ENCODE results near the gene KLHL6. TPM values are rescaled to one million over a fixed set of nuclear protein-coding genes. Genes with fewer than 3 reads are reported as not detected.
"Not testable (repeated sequence)": the region's sequence is repeated elsewhere in the genome, so short reads cannot be mapped to it uniquely, and the experiment has no call there.

The KLHL6 gene
- total RNA-seq, 1 donor from 2014 or later: 2.2 TPM

GRCh38 chr3:183572935-183573334 lies 17.4 kb upstream of the KLHL6 start:
- intact Hi-C loops (cut with DNase I): no loop called here

DNA sequence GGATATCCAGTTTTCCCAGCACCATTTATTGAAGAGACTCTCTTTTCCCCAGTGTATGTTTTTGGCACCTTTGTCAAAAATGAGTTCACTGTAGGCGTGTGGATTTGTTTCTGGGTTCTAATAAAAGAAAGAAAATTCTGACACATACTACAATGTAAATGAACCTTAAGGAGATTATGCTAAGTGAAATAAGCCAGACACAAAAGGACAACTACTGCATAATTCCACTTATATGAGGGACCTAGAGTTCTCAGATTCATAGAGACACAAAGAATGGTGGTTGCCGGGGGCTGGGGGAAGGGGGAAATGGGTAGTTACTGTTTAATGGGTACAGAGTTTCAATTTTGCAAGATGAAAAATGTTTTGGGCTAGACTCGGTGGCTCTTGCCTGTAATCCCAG lies 14.7 kb upstream of the KLHL6 start:
- DNase-seq (ENCODE audit: low spot score); intact Hi-C loops (cut with DNase I): not testable (repeated sequence)

More at GRCh38 chr3:183572935-183573334, 17.4 kb upstream of the KLHL6 start:
- no peak for DNase-seq (ENCODE audit: low spot score)

DNA sequence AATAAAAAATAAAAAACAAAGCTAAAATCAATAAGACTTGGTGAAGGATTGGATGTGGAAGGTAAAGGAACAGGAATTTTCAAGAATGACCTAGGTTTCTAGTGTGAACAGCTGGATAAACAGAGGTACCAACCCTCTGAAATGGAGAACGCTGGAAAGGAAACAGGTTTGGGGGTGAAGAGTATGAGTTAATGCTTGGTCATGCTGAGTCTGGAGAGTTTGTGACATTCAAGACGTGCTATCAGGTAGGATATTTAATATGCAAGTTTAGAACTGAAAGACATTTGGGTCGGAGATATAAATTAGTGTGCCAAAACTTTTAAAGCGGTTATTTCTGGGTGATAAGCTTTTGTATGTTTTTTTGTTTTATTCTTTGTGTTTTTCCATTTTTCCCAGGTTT lies 11.4 kb upstream of the KLHL6 start:
- DNase-seq (ENCODE audit: low spot score): no peak
- intact Hi-C loops (cut with DNase I): no loop called here

DNA sequence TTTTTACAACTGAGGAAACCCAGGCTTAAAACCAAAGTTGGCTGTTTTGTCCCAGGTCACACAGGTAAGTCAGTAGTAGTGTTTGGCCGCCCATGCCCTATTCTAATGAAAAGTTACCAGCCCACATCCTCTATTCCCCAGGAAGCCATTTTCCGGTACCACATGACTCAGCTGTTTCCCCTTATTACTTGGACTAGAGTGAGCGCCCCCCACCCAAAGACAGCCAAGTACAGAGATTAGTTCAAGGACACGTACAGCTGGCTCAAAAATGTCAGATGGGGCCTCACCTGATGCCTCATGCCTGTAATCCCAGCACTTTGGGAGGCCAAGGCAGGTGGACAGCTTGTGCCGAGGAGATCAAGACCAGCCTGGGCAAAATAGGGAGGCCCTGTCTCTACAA lies 8.5 kb upstream of the KLHL6 start:
- intact Hi-C loops (cut with DNase I): loop anchor here (5.0 kb wide), 1 partner anchor 97 kb away; no protein-coding TSS in a partner anchor
- peak; percentile 43 for DNase-seq (ENCODE audit: low spot score)

- intact Hi-C loops (cut with DNase I): loop anchor here (5.0 kb wide), 1 partner anchor 96 kb away; no protein-coding TSS in a partner anchor
- DNase-seq (ENCODE audit: low spot score): no peak
Observed at GRCh38 chr3:183563536-183563874, 8.0 kb upstream of the KLHL6 start.

DNA sequence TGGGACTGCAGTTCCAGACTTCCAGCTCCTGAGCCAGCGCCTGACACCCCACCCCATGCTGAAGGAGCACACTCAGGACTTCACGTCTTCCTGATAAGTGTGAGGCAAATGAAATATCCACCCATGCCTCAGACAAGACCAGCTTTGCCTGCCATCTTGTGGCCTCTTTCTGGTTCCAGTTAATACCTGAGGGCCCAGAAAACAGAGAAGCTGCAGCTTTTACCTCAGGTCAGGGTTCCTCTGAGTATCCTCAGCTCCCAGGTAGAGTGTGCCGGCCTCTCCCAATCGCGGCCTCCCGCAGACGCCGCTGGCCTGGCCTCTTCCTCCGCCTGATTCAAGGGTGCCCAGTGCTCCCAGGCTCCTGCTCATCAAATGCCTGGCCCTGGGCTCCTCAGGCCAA lies 5.1 kb upstream of the KLHL6 start:
- intact Hi-C loops (cut with DNase I): loop anchor here (5.0 kb wide), 1 partner anchor 93 kb away; no protein-coding TSS in a partner anchor
- peak; percentile 70 for DNase-seq (ENCODE audit: low spot score)

GRCh38 chr3:183558495-183558894 lies 3.0 kb upstream of the KLHL6 start:
- intact Hi-C loops (cut with DNase I): no loop called here
- no peak for DNase-seq (ENCODE audit: low spot score)

DNA sequence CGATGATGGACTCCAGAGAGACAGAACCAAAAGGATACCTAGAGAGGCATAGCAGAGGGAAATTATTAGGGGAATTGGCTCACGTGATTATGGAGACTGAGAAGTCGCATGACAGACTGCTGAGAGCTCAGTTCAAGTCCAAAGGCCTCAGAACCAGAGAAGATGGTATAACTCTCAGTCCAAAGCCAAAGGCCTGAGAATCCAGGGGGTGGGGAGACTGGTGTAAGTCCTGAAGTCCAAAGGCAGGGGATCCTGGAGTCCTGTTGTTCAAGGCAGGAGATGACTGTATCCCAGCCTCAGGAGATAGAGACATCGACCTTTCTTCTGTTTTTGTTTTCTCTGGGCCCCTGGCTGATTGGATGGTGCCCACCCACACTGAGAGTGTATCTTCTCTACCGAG lies 1.2 kb upstream of the KLHL6 start:
- DNase-seq (ENCODE audit: low spot score): no peak
- intact Hi-C loops (cut with DNase I): no loop called here

- intact Hi-C loops (cut with DNase I): no loop called here
- DNase-seq (ENCODE audit: low spot score): no peak
Observed at GRCh38 chr3:183554377-183554776, 1.1 kb downstream of the KLHL6 start.

DNA sequence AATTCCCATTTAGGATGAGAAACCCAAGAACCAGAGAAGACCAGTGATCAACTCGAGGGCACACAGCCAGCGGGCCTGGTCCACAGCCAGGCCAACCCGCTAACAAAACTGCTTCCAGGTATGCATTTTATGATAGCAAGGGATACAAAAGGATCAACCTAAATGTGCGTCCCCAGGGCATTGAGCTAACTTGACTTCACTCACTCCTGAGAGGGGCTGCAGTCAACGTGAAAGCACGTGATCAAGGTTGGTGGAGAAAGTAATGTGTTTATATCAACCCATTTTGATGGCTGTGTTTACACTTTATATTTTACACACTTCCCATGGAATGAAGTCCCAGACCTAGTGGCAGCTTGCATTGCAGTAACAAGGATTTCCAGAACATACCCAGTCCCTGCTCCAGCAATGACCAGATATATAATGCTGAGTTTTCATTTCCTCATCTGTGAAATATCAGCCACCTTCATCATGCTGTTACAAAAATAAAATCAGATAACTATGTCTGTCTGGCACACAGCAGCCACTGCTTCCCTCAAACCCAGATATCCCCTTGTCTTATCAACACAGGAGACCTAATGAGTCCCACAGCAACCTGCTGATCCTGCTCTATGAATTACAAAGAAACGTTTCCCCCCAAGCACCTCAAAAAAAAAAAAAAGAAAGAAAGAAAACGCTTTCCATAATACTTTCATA lies 2.0 kb downstream of the KLHL6 start:
- peak; percentile 73 for DNase-seq (ENCODE audit: low spot score)
- intact Hi-C loops (cut with DNase I): no loop called here

DNA sequence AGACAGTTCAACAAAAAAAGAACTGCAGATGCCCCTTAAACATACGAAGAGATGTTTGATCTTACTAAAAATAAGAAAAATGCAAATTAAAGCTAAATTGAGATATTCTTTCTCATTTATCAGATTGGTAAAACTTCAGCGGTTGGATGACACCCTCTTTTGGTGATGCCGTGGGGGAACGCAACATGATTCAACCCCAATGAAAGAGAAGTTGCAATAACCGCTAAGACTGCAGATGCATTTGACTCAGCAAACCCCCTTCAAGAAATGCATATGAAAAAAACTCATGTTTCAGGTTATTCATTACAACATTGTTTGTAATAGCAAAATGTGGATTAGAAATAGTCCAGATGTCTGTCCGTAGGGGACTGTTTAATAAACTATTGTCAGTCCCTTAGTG lies 3.6 kb downstream of the KLHL6 start:
- intact Hi-C loops (cut with DNase I): no loop called here
- DNase-seq (ENCODE audit: low spot score): no peak

DNA sequence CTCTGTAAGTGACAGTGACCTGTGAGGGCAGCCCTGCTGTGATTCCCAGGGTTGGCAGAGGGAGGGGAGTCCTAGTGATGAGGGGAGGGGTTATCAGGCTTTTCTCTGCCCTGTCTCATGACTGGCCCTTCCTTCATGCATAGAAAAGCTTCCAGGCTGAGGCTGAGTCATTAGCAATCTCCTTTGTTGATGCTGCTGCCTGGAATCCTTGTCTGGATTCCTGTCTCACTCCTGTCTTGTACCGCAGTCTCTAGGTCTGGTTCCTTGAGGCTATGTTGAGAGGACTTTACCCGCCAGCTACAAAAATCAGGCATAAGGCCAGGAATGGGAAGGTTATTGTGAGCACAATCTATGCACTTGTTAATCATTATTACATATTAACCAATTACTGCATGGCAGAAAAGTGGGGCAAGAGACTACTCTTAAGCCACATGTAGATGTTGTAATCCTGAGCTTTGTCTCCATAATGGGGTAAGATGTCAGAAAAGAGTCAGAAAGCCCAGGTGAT lies 7.2 kb downstream of the KLHL6 start:
- intact Hi-C loops (cut with DNase I): no loop called here
- no peak for DNase-seq (ENCODE audit: low spot score)

GRCh38 chr3:183546625-183547024 lies 8.9 kb downstream of the KLHL6 start:
- intact Hi-C loops (cut with DNase I): no loop called here
- DNase-seq (ENCODE audit: low spot score): no peak

DNA sequence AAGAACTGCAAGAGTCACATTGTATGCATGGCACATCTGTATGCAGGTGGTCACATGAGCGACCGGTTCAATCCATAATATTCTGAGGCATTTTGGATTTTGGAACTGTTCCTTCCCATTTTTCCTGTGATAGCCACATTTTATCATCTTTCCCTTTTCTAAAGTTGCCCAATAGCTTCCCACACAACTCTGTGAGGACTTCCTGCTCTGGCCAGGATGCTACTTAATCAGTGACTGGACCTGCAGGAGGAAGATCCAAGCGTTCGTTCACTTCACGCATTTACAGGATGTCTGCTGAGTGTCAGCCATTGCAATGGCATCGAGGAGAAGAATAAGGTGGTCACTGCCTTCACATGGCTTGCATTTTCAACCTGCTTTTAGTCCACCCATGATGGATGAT lies 9.8 kb downstream of the KLHL6 start:
- peak; percentile 29 for DNase-seq (ENCODE audit: low spot score)
- intact Hi-C loops (cut with DNase I): no loop called here

- no peak for DNase-seq (ENCODE audit: low spot score)
- intact Hi-C loops (cut with DNase I): no loop called here
Observed at GRCh38 chr3:183542355-183542754, 13.2 kb downstream of the KLHL6 start.

GRCh38 chr3:183541738-183542137 lies 13.8 kb downstream of the KLHL6 start:
- DNase-seq (ENCODE audit: low spot score): no peak
- intact Hi-C loops (cut with DNase I): no loop called here

GRCh38 chr3:183541235-183541655 lies 14.3 kb downstream of the KLHL6 start:
- intact Hi-C loops (cut with DNase I): no loop called here
- no peak for DNase-seq (ENCODE audit: low spot score)

DNA sequence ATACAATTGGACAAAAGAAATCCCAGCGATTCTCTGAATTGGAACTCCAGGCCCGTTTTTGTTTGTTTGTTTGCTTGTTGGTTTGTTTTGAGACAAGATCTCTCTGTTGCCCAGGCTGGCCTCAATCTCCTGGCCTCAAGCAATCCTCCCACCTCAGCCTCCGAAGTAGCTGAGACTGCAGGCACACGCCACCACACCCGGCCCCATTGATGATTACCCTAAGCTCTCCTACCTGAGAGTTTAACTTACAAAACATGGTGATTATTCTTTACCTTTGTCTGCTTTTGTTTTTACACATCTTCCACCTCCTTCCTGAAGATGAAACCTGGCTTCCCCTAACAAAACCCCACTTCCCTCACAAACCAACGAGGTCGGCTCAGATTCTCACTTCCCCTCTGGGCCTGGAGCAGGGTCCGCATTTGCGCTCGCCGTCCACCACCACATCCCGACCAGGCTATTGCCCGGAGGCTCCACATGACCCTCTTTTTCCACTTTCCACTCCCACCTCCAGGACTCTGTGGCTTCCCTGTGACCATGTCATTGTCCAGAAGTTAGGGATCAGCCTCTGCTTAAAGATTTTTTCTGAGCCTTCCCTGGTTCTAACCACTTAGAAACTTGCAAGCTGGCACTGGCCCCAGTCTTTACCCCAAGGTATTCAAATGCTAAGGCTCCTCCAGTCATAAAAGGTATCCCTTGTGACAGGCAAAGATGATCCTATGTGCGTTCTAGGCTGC lies 14.8 kb downstream of the KLHL6 start:
- DNase-seq (ENCODE audit: low spot score): no peak
- intact Hi-C loops (cut with DNase I): no loop called here

DNA sequence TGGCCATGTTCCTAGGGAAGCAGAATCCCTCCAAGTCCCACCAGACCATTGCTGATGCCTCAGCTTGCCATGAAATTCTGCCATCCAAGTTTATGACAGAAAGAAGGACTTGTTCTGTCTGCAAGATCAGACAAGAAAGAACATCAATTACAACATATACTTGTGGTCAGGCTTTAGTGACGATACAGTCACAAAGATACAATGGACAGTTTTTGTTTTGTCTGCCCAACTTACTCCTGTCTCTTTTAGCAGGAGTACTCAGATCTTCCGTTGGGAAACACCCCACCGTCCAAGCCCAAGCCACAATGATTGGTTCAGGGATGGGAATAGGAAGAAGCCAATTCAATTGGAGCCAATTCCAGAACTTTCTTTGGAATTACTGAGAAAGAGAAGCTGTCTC lies 15.7 kb downstream of the KLHL6 start:
- no peak for DNase-seq (ENCODE audit: low spot score)
- intact Hi-C loops (cut with DNase I): no loop called here

DNA sequence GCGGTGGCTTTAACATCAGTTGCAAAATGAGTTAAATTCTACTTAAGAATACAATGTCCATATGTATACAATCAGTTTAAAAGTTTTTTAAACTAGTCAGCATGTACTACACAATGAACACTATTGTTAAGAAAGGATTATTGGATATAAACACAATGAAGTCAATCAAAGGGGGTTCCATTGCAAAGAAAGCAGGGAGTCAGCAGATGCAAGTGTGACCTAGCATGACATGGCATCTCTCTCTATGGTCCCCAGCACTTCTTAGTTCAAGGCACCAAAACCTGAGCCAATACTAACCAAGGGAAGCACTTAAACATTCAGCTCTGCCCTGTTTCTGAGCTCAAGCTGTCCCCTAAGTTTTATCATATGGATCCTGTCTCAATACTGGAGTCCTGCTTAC lies 17.0 kb downstream of the KLHL6 start:
- intact Hi-C loops (cut with DNase I): no loop called here
- DNase-seq (ENCODE audit: low spot score): no peak

GRCh38 chr3:183537295-183537730 lies 18.2 kb downstream of the KLHL6 start:
- intact Hi-C loops (cut with DNase I): no loop called here
- DNase-seq (ENCODE audit: low spot score): no peak
